Measurements from ENCODE around the gene EHD1.

EHD1 gene

DNA sequence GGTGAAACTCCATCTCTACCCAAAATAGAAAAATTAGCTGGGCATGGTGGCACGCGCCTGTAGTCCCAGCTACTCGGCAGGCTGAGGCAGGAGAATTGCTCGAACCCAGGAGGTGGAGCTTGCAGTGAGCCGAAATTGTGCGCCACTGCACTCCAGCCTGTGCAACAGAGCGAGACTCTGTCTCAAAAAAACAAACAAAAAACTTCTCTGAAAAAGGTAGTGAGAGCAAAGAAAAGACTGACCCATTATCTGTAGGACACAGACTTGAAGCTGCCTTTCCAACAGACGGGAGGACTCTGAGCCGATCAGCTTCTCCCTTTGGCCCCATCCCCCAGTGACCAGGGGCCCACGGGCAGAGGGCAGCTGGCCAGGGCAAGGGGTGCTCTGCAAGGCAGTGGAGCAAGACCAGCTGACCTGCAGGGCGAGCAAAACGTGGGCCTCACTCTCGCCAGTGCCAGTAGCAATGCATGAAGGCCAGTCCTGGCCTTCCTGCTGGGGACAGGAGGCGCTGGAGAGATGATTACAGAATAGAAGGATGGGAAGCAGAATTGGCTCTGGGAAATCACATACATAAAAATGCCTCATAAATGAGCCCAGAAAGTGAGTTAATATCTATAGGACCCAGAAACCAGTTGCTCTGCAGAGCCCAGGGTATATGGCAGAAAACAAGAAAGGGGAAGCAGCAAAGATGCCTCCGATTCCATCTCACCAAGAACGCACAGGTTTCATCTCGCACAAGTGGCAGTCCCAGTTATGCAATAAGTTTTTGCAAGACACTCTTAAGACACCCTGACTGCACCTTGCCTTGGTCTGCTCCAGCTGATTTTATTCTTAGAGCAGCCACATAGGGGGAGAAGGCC is 2.8 kb downstream of the EHD1 start:
- H3K4me3 ChIP-seq (ENCODE audit: low read depth, low read length) = no peak overlapping the region

DNA sequence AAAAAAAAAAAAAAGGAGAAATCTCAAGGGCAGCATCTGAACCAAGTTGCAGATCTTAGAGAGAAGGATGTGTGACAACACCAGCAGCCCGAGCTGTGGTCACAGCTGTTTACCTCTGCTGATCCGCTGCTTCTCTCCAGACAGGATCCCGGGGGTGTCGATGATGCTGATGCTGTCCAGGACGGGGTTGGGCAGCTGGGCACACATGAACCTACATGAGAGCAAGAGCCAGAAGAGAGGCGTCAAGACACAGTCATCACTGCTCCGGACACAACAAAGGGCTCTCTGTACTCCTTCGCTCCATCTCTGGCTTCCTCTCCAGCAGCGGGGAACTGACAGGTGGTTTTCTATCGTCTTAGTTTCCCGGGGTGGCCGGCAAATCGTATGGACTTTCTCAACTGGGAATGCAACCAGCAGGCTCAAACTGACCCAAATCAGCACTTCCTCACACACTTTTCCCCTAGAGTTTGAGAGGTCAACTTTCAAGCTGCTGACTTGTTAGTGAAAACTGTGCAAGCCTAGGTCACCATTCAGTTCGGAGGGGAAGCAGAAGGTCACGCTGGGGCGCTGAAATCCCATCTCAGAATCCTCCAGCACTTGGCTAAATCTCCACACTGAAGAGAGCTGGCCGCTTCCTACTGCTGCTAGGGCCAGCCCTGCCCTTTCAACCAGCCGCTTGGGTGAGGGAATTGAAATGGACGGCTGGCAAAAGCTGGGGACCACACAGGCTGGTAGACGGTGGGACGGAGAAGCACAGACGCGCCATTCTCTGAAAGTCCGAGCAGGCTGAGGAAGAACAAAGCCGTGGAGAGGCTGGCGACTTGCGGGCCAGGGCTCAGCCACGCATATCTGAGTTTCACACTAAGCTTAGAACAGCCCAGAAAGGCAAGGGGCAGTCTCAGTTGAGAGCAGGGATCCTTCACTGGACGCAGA is 3.8 kb downstream of the EHD1 start:
- no peak overlapping the region for H3K4me3 ChIP-seq (ENCODE audit: low read depth, low read length)

DNA sequence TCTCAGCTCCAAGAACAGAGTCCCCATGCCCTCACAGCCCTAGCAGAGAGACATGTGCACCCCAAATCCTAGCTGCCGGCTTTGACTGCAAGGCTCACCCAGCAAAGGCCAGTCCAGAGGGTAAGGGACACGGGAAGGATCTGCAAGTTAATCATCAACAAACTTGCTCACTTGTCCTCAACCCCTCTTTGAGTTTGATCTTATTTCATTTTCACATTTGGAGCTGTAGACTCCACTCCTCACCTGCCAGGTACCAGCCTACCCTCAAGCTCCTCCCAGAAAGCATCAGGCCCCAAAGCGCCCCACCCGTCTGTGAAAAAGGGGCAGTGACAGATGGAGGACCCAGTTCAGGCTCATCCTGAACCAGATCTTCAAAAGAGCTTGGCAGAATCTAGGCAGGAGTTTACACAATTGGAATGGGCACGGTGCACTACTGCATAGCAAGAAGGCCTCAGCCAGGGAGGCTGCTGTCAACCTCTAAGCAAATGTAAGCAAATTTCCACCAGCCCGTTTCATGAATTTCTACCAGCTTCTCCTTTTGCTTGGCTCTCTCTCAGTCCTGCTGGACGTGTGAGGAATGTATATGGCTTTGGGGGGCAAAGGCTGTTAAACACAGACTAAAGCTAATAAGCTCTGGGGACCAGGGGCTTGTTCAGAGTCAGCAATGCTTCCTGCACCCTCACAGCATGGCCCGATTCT is 5.5 kb downstream of the EHD1 start:
- H3K4me3 ChIP-seq (ENCODE audit: low read depth, low read length) = no peak overlapping the region

DNA sequence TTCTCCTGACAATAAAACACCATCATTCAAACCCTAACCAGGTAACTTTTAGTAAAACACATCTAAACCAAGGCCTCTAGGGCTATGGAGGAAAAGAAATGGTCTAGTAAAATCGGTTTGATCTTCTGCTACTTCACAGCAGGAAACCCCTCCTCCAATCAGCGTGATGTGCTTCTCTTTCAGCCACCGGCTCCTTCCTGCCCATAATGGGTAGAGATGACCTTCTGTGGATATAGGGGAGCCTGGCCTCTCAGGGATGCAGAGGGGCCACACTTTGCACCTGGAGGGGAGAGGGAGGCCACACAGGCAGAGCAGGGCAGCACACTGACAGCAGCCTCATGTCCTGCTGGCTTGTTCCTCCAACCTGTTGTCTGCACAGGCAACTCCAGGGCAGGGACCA is 6.9 kb downstream of the EHD1 start:
- H3K4me3 ChIP-seq (ENCODE audit: low read depth, low read length) = no peak overlapping the region

DNA sequence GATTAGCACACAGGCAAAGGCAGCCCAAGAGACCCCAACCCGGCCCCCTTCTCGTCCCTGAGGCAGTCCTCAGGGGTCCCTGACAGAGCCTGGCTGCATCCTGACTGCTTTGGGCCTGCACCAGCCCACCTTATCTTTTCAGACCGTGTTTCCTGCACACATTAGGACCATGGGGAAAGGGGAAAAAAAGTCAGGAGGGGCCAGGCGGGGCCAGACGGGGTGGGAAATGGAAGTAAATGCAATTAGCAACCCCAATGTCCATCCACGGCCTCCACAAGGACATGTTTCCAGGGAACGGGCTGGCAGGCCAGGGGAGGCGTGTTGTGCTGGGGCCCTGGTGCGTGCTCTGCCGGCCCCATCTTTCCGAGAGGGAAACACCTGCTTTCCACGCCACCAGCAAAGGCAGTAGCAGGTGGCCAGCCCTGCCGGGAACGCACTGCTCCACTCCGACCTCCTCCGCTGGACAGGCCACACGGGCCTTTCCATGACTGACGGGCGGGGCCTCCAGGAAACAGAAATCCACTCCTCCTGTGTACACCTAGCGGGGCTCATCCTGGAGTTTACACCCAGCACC is 7.4 kb downstream of the EHD1 start:
- no peak overlapping the region for H3K4me3 ChIP-seq (ENCODE audit: low read depth, low read length)

DNA sequence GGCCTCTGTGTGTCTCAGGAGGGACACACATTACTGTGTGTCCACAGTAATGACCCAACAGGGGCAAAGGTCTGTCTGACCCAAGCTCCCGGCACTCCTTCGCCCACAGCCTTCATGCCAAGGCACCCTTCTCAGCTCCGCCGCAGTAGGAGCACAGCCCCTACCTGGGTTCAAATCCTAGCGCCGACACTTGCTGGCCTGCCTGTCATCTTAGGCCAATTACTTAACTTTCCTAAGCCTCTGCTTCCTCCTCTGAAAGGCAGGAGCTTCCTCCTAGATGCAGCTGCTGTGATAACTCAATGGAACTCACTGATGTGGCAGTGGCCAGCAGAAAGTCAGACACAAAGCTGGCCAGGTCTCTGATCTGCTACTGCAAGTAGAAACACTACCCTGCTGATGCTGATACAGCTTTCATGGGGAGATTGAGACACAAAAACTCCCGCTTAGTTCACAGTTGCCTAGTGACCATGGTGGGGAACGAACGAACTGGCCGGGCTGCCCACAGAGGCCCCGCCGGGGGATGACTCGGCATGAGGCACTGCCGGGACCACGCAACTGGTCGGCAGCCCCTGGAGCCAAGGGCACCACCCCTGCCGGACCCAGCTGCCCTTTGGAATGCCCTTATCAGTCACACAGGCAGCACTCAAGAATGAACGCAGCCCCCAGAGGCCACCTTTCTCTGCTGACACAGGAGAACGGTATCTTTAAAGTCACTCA is 8.1 kb downstream of the EHD1 start:
- H3K4me3 ChIP-seq (ENCODE audit: low read depth, low read length) = no peak overlapping the region

DNA sequence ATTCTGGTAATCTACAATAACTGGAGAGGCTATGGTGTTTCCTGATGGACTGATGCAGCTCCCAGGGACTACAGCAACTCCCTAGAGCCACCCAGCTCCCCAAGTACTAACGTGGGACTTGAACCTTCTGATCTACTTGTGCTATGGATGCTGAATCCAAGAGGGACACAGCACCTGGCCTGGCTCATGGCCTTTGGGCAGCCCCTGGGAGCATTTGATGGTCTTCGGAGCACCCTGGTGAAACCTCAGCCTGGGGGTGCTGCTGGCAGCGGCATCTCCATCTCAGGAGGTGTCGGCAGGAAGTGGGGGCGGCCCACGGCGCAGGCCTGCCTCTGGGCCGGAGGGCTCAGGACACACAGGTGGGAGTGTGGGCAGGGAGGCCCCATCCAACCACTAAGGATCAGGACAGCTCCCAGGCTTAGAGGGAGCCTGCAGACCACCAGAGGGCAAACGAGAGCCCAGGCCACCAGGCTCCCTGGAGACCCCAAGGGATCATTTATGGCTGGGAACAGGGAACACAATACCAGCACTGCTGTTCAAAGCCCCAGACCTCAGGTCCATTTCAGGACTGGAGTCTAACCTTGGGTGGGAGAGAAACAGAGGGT is 8.7 kb downstream of the EHD1 start:
- no peak overlapping the region for H3K4me3 ChIP-seq (ENCODE audit: low read depth, low read length)

DNA sequence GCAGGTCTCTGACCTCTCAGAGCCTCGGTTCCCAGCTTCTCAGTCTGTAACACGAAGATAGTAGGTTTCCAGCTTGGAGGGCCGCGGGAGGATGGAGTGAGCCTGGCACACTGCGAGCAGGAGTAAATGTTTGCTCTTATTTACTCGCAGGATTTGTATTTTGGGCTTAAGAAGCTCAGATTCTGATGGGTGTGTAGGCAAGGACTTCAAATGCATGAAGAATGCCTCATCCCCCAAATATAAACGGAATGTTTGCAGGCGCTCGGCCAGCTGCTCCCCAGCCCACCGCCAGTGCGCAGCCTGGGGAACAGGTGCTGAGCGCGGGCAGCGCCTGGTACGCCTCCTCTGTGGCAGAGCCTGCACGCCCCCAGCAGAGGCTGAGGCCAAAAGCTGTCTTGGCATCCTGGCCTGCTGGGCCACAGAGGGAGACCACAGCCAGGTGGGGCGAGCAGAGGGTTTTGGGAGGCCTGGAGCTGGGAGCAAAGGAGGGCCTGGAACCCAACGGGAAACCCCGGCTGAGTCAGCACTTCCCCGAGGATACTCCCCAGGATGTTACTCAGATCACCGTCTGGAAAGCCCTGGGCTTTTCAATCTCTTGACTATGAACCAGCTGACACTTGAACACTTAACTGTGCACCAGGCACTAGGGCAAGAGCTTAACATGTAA is 9.4 kb downstream of the EHD1 start:
- H3K4me3 ChIP-seq (ENCODE audit: low read depth, low read length) = no peak overlapping the region

DNA sequence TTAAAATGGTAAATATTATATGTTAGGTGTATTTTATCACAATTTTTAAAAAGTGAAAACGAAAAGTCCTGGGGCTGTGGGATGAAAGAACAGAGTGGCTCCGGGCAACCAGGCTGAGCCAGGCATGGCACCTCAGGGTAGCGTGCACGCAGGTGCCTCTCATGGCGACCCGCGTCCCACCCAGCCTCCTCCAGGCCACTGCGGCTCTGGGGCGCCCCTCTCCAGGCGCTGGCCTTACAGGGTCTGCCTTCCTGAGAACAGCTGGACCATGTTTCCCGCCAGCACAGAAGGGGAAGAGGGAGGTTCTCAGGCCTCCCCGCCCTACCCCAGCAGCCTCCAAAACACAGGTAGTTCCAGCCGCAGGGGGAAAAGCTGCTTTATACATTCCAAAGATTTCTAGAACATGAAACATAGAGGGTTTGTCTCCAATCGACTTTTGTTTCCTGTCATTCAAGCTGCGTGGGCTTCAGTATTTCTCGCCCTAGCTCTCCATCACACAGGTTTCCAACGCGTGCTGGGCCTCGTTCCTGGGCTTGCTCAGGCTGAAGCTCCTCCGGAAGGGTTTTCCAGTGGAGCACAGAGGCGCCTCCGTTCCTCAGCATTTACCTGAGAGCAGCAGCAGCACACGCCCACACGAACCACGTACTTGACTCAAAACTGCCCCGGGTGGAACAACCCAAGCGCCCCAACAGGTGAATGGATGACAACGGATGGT is 10.5 kb downstream of the EHD1 start:
- no peak overlapping the region for H3K4me3 ChIP-seq (ENCODE audit: low read depth, low read length)

DNA sequence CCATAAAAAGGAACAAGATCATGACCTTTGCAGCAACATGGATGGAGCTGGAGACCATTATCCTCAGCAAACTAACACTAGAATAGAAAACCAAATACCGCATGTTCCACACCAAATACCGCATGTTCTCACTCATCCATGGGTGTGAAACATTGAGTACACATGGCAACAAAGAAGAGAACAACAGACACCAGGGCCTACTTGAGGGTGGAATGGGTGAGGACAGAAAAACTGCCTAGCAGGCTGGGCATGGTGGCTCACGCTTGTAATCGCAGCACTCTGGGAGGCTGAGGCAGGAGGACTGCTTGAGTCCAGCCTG is 12.3 kb downstream of the EHD1 start:
- no peak overlapping the region for H3K4me3 ChIP-seq (ENCODE audit: low read depth, low read length)

DNA sequence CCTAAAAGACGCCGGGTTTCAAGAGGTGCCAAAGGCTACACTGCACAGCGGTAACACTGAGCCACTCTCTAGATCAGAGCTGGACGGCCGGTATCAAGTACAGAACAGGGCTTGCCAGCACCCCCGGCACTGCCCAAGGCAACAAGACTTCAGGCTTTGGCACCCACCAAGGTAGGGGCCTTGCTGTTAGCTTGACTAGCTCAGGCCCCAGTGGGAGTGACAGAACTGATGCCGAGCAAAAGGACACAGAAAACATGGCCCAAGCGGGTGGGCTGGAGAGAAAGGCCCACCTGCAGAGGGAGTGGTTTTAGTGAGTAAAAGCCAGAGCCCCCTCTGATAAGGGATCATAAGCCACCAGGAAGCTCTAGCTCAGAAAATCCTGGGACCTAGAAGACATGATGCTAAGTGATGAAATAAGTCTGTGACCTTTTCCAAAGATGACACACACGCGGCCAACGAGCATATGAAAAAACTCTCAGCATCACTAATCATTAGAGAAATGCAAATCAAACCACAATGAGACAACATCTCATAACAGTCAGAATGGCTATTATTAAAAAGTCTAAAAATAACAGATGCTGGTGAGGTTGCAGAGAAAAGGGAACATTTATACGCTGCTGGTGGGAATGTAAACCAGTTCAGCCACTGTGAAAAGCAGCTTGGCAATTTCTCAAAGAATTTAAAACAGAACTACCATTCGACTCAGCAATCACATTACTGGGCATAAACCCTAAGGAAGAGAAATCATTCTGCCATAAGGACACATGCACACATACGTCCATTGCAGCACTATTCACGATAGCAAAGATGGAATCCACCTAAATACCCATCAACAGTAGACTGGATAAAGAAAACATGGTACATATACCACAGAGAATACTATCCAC is 12.9 kb downstream of the EHD1 start:
- no peak overlapping the region for H3K4me3 ChIP-seq (ENCODE audit: low read depth, low read length)

DNA sequence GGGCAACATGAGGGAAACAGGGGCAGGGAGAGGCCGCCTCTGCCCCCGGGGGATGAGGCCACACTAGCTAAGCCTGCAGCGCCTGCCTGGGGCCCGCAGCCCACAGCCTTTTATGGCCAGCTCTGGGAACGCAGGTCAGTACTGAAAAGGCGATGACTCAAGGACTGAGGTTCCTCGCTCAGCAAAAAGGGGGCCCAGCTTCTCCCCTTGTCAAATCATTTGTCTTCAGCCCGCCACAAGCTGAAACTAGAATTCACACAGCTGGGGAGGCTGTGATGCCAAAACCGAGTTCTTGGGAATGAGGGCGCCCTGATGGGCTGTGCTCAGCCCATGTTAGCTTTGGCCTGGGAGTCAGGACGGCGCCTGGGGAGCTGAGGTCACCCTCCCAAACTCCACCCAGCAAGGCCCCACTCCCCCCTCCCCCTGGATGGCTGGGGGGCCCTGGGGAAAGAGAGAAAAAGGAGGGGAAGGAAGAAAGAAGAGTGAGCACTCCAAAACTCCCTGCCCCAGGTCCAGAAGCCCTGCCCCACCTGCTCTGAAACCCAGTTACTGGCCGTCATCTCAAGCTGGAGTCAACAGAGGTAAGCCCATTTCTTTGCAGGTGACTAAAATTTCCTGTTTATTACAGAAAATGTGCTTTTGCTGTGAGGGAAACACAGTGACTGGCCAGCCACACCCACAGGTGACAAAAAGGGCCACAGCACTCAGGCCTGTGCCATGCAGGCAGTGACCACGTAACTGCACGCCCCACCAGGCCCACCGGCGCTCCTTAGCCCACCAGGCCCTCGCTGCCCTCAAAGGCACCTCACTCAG is 13.7 kb downstream of the EHD1 start:
- no peak overlapping the region for H3K4me3 ChIP-seq (ENCODE audit: low read depth, low read length)

DNA sequence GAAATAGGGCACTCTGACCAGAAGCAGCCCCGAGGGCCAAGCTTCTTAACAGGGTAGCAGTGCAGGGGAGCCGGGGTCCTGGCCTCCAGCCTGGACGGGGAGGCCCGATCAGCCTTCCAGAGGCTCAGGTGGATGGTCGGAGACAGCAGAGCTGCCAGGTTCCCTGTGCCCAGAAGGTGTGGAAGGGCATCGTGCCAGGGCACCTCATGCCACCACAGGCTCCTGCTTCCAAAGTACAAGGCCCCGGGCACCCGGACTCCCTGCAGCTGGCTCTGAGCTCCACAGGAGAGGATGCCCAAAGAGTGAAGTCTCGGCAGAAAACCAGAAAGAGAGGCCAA is 14.3 kb downstream of the EHD1 start:
- no peak overlapping the region for H3K4me3 ChIP-seq (ENCODE audit: low read depth, low read length)

DNA sequence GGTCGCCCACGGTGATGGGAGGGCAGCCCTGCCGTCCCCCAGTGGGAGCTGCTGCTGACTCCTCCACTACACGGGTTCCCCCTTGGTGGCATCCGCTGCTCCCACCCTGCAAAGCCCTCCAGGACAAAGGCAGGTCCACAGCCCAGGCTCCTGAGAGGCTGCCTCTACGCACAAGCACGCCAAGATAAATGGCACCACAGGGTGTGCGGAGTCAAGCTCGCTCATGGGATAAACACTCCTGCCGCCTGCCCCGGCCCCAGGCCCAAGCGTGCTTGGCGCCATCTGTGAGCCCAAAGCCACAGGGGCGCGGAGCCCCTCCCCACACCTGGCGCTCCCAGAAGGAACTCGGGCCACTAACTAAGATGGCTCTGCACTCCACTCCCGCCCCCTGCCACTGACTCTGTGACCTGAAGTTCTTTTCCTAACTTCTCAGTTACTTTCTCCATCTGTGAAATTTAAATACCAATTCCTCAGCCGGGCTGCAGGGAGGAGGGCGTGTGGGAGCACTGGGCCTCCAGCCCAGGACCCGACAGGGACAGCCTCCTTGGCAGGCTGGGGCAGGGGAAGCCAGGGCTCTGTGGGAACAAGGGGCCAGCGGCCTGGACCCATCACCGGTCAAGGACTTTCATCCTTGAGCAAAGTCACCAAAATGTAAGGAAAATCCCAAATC is 14.9 kb downstream of the EHD1 start:
- H3K4me3 ChIP-seq (ENCODE audit: low read depth, low read length) = no peak overlapping the region

DNA sequence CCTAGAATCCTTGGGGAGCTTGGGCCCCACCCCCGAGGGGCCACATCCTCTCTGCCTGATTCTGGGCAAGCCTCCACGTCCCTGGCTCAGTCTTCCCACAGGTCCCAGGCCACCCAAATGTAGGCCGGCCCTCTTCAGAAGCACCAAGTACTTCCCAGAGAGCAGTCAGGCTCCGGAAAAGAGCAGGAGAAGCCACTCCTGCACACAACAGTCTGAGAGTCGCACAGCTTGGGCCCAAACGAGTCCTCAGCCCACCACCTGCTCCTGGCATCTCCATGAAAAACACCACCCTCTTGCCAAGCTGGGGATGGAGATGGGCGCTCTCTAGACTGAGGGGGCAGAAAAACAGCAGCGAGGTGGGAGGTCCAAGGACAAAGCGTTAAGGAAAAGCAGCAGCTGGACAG is 15.4 kb downstream of the EHD1 start:
- H3K4me3 ChIP-seq (ENCODE audit: low read depth, low read length) = no peak overlapping the region

DNA sequence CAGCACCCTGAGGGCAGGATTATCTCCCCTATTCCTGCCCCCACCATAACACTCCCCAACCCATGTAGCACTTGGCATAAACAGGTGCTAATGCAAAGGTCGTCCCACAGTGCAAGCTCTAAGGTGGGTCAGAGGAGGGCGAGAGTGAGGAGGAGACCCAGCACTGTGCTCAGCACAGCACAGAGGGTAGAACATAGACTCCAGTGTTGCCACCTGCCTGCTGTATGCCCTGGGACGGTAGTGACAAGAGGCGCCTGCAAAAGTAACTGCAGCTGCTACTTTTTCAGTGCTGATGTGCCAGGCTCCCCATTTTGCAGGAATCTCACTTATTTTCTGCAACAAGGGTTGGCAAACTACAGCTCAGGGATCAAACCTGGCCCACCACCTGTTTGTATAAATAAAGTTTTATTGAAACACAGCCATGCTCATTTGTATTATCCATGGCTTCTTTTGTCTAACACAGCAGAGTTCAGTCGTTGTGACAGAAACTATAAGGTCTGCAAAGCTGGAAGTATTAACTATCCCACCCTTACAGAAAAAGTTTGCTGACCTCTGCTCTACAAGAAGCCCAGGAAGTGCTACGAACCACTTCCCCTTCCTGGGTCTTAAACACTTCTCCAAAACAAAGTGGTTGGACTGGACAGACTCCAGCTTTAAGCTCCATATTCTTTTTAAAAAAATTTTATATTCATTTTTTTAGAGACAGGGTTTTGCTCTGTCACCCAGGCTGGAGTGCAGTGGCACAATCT is 17.0 kb downstream of the EHD1 start:
- H3K4me3 ChIP-seq (ENCODE audit: low read depth, low read length) = no peak overlapping the region

Data from iPS-11a (cell line).